WERI-Rb-1 (cell line): Measurements from ENCODE around the gene PRRG1.
"Not testable (repeated sequence)": the region's sequence is repeated elsewhere in the genome, so short reads cannot be mapped to it uniquely, and the experiment has no call there.

ENCODE experiments used
- DNase-seq: peaks from one replicate; pipeline ENCODE4 v3.0.0-alpha.2; 2020
- H3K27ac ChIP-seq: fragments of 250-450 bp; sonication (Bioruptor Pico); 2 replicates; pipeline ENCODE4 v1.5.1; 2020; ENCODE audit warnings: mild to moderate bottlenecking, moderate library complexity
- H3K27me3 ChIP-seq: fragments of 250-450 bp; sonication (Bioruptor Pico); 2 replicates; pipeline ENCODE4 v1.5.1; 2021; ENCODE audit warnings: mild to moderate bottlenecking, low read depth, moderate library complexity; ENCODE audit not compliant: insufficient read depth, severe bottlenecking
- H3K36me3 ChIP-seq: fragments of 250-450 bp; sonication (Bioruptor Pico); 2 replicates; pipeline ENCODE4 v1.5.1; 2020; ENCODE audit warnings: mild to moderate bottlenecking, moderate library complexity
- H3K4me3 ChIP-seq: 2 replicates; pipeline ENCODE4 v1.5.1; 2011; ENCODE audit warnings: low read depth, mild to moderate bottlenecking, control low read depth, low read length
- H3K9me3 ChIP-seq: fragments of 250-450 bp; sonication (Bioruptor Pico); 2 replicates; pipeline ENCODE4 v1.5.1; 2021; ENCODE audit warnings: mild to moderate bottlenecking, moderate library complexity; ENCODE audit not compliant: severe bottlenecking
- TF ChIP-seq, protein P1 (sequence below): IDR thresholded peaks from 2 replicates; pipeline ENCODE4 v1.5.1; 2011; ENCODE audit warnings: low read depth, mild to moderate bottlenecking, control low read depth, inconsistent platforms, low read length

The PRRG1 gene

DNA sequence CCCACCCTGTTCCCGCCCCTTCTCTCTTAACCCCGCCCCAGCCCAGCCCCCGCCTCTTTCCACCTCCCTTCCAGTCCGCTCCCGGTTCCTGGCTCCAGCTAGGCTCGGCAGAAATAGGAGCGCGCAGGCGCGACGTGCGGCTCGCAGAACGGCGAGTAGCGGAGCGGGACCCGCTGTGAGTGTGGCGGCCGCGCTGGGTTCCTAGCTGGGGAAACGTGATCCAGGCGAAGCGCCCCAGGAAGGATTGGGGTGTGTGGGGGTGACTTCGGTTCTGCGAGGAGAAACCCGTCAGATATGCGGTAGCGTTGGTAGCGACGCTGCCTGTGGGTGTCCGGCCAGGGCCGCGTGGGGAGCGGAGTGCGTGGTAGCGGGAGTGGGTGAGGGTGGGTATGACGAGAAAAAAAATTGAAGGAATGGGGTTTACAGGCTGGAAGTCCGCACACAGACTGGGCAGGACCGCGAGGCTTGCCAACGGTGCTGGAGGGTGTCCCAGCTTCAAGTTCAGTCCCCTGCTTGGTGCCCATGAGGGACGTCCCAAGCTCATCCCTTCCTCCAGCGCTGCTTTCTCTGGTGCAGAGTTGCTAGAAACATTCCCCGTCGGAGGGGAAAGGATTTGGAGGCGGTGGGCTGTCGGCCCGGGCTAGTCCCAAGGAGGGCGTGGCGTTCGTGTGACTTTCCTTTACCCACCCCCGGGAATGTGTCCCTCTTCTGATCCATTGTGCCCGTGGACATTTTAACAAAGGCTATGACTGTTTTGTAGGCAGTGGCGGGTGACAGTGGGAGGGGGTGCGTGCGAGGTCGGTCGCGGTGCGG lies at the start of gene PRRG1:
TSS of gene PRRG1 (plus strand) at position 144 of the 813 bp plus-strand sequence. CDS start 56,886 bp downstream, outside the sequence.
- TF ChIP-seq, protein P1, sequence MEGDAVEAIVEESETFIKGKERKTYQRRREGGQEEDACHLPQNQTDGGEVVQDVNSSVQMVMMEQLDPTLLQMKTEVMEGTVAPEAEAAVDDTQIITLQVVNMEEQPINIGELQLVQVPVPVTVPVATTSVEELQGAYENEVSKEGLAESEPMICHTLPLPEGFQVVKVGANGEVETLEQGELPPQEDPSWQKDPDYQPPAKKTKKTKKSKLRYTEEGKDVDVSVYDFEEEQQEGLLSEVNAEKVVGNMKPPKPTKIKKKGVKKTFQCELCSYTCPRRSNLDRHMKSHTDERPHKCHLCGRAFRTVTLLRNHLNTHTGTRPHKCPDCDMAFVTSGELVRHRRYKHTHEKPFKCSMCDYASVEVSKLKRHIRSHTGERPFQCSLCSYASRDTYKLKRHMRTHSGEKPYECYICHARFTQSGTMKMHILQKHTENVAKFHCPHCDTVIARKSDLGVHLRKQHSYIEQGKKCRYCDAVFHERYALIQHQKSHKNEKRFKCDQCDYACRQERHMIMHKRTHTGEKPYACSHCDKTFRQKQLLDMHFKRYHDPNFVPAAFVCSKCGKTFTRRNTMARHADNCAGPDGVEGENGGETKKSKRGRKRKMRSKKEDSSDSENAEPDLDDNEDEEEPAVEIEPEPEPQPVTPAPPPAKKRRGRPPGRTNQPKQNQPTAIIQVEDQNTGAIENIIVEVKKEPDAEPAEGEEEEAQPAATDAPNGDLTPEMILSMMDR, result no peak
- peak; percentile 79 for DNase-seq
- Histone ChIP-seq H3K4me3 (peak within 1 kb of the TSS; percentile 54), H3K27me3 (peaks cover 7% of the 10 kb centered on the region), H3K9me3 (no peaks in the 10 kb centered on the region), H3K27ac (peak within 1 kb of the TSS; percentile 56), H3K36me3 (no peaks in the 10 kb centered on the region)

- no peaks in the 10 kb centered on the region for H3K9me3 ChIP-seq
- peaks cover 3% of the 10 kb centered on the region for H3K27me3 ChIP-seq
- no peak overlapping the region for H3K4me3 ChIP-seq
- no peak overlapping the region for H3K27ac ChIP-seq
- peak; percentile 23 for DNase-seq
- TF ChIP-seq, protein P1, result peak; percentile 47
- no peaks in the 10 kb centered on the region for H3K36me3 ChIP-seq
Measured at GRCh38 chrX:37302569-37302968, 46.6 kb upstream of the PRRG1 start.

DNA sequence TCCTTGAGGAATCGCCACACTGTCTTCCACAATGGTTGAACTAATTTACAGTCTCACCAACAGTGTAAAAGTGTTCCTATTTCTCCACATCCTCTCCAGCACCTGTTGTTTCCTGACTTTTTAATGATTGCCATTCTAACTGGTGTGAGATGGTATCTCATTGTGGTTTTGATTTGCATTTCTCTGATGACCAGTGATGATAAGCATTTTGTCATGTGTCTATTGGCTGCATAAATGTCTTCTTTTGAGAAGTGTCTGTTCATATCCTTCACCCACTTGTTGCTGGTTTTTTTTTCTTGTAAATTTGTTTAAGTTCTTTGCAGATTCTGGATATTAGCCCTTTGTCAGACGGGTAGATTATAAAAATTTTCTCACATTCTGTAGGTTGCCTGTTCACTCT lies 43.9 kb upstream of the PRRG1 start:
- DNase-seq, H3K27ac ChIP-seq, H3K27me3 ChIP-seq, H3K9me3 ChIP-seq, H3K36me3 ChIP-seq, H3K4me3 ChIP-seq: not testable (repeated sequence)

- Histone ChIP-seq H3K36me3 (no peaks in the 10 kb centered on the region), H3K9me3 (no peaks in the 10 kb centered on the region), H3K27ac (no peak overlapping the region), H3K27me3 (peaks cover 4% of the 10 kb centered on the region), H3K4me3 (no peak overlapping the region)
- TF ChIP-seq, protein P1, result no peak
- no peak for DNase-seq
Measured at GRCh38 chrX:37314531-37314930, 34.6 kb upstream of the PRRG1 start.

DNA sequence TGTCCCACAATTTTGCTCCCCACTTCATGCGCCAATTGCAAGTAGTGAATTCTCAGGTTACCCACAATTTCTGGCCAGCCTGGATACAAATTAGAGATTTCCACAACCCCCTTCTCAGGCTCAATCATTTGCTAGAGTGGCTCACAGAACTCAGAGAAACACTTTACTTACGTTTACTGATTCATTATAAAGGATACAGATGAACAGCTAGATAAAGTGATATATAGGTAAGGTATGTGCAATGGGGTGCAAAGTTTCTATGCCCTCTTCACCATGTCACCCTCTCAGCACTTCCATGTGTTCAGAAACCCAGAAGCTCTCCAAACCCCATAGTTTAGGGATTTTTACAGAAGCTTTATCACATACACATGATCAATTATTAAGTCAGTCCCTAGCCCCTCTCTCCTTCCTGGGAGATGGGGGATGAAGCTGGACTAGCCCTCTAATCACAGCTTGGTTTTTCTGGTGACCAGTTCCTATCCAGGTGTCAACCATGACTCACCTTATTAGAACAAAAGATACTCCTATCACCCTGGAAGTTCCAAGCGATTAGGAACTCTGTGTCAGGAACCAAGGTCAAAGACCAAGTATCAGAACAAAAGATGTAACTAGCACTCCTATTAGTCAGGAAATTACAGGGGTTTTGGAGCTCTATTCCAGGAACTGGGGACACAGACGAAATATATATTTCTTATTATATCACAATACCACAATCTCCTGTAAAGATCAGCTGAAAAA lies 33.5 kb upstream of the PRRG1 start:
- no peak for DNase-seq
- TF ChIP-seq, protein P1, result no peak
- Histone ChIP-seq H3K9me3 (no peaks in the 10 kb centered on the region), H3K27ac (no peak overlapping the region), H3K27me3 (peaks cover 4% of the 10 kb centered on the region), H3K36me3 (no peaks in the 10 kb centered on the region), H3K4me3 (no peak overlapping the region)

DNA sequence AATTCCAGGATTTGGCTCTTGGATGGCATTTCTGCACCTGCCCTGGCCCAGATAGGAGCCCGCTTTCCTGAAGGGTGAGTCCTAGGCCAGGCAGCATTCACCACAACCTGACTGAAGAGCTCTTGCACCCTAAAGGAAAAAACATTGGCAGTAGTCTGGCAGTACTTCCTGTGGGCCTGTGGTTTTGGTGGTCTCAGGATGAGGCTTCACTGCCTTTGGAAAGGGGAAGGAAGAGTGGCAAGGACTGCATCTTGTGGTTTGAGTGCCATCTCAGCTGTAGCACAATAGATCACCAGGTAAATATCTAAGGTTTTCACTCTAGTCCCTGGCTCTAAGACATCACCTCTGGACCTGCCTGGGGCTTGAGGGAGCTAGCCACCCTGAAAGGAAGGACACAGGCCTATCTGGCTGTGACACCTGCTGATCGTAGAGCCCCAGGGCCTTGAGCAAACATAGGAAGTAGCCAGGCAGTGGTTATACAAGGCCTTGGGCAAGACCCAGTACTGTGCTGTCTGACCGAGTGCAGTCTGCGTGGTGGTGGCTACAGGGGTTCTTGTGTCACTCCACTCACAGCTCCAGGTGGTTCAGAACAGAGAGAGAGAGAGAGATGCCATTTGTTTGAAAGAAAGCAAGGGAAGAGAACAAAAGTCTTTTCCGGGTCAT lies 28.5 kb upstream of the PRRG1 start:
- Histone ChIP-seq H3K4me3 (no peak overlapping the region), H3K9me3 (no peaks in the 10 kb centered on the region), H3K36me3 (no peaks in the 10 kb centered on the region), H3K27ac (no peak overlapping the region), H3K27me3 (peaks cover 4% of the 10 kb centered on the region)
- TF ChIP-seq, protein P1, result no peak
- DNase-seq, result no peak
